OCI-LY7 (cell line): ENCODE data around the gene DCTN3. TPM values are rescaled to one million over a fixed set of nuclear protein-coding genes. Genes with fewer than 3 reads are reported as not detected.

Experiments used
- BruUV-seq: library from RNA; stranded (reverse); fragments of 400-500 nt; replicated peaks from 2 replicates; lab custom pipeline; 2021; lab: Mats Ljungman, UMichigan
- CTCF ChIA-PET: fragments of 300-600 bp; sonication (Branson Sonifier 250); formaldehyde crosslinking; loops from one replicate; lab custom pipeline; 2022; ENCODE audit warnings: antibody characterized with exemption; ENCODE audit not compliant: unreplicated experiment; lab: Charles Lee
- POLR2A ChIA-PET: fragments of 300-600 bp; sonication (Branson Sonifier 250); formaldehyde crosslinking; loops from one replicate; lab custom pipeline; 2022; ENCODE audit warnings: antibody characterized with exemption; lab: Charles Lee
- DNase-seq: peaks from one replicate; pipeline ENCODE4 v3.0.0-alpha.2; 2015; ENCODE audit warnings: low spot score
- H2AFZ ChIP-seq: fragments of 200-600 bp; sonication (generic), shearing (Covaris generic); 2 replicates; pipeline ENCODE4 v1.6.1; 2014; ENCODE audit warnings: mild to moderate bottlenecking, antibody characterized with exemption, low read length, moderate library complexity
- H3K27ac ChIP-seq: fragments of 200-600 bp; sonication (generic); 2 replicates; pipeline ENCODE4 v1.5.1; 2014; ENCODE audit warnings: mixed run types, low read depth, mild to moderate bottlenecking, moderate library complexity, low read length, inconsistent platforms; ENCODE audit not compliant: poor library complexity, severe bottlenecking
- H3K36me3 ChIP-seq: fragments of 200-600 bp; sonication (generic); 2 replicates; pipeline ENCODE4 v1.6.1; 2014; ENCODE audit warnings: mild to moderate bottlenecking, antibody characterized with exemption, low read length, moderate library complexity, mixed read lengths; ENCODE audit not compliant: insufficient read depth
- H3K4me1 ChIP-seq: fragments of 200-600 bp; sonication (generic); 2 replicates; pipeline ENCODE4 v1.5.1; 2014; ENCODE audit warnings: mild to moderate bottlenecking, low read length; ENCODE audit not compliant: insufficient read depth, poor library complexity, severe bottlenecking
- H3K4me2 ChIP-seq: fragments of 200-600 bp; sonication (generic); 2 replicates; pipeline ENCODE4 v1.6.1; 2014; ENCODE audit warnings: mild to moderate bottlenecking, low read length
- H3K4me3 ChIP-seq: fragments of 200-600 bp; sonication (generic); 2 replicates; pipeline ENCODE4 v1.5.1; 2014; ENCODE audit warnings: mild to moderate bottlenecking, low read depth, low read length; ENCODE audit not compliant: poor library complexity, severe bottlenecking
- H3K79me2 ChIP-seq: fragments of 200-600 bp; sonication (generic); 2 replicates; pipeline ENCODE4 v1.6.1; 2016; ENCODE audit warnings: low read depth, mild to moderate bottlenecking, low read length, moderate library complexity, mixed read lengths; ENCODE audit not compliant: insufficient read depth
- H3K9me2 ChIP-seq: fragments of 200-600 bp; sonication (generic); 2 replicates; pipeline ENCODE4 v1.6.1; 2016; ENCODE audit warnings: mild to moderate bottlenecking, low read length, mixed read lengths; ENCODE audit not compliant: insufficient read depth
- H3K9me3 ChIP-seq: fragments of 200-600 bp; sonication (generic); 2 replicates; pipeline ENCODE4 v1.6.1; 2014; ENCODE audit warnings: mild to moderate bottlenecking, mixed run types, low read length, mixed read lengths
- H4K20me1 ChIP-seq: fragments of 200-600 bp; sonication (generic); 2 replicates; pipeline ENCODE4 v1.6.1; 2014; ENCODE audit warnings: mild to moderate bottlenecking, antibody characterized with exemption, low read length, moderate library complexity, mixed read lengths; ENCODE audit not compliant: insufficient read depth
- EZH2phosphoT487 ChIP-seq: fragments of 200-600 bp; sonication (generic); IDR thresholded peaks from 2 replicates; pipeline ENCODE4 v1.6.1; 2018; ENCODE audit warnings: low read depth, borderline replicate concordance, mild to moderate bottlenecking, mixed run types, antibody characterized with exemption, low read length, moderate library complexity, mixed read lengths
- intact Hi-C: fragments of 100-400 bp; cut with micrococcal nuclease; formaldehyde crosslinking; loops from one replicate; pipeline ENCODE4 v1.10.0; 2022; ENCODE audit not compliant: unreplicated experiment
- total RNA-seq, 2 experiments: library from RNA; depleted of rRNA in 1 of 2; stranded (reverse); fragments of >200 nt in 1 of 2; shearing (Covaris generic) in 1 of 2; gene quantifications; 2 replicates each; pipeline ENCODE4 v1.2.3, GENCODE V29; 2014 to 2022
- TF ChIP-seq, protein P1 (sequence below): fragments of 200-600 bp; sonication (generic); conservative IDR thresholded peaks from 2 replicates; pipeline ENCODE4 v1.5.1; 2014; ENCODE audit warnings: mild to moderate bottlenecking, antibody characterized with exemption, low read length, moderate library complexity, mixed read lengths

DCTN3 gene
- total RNA-seq, 2 experiments from 2014 or later, result 79.7 to 84.2 TPM

DNA sequence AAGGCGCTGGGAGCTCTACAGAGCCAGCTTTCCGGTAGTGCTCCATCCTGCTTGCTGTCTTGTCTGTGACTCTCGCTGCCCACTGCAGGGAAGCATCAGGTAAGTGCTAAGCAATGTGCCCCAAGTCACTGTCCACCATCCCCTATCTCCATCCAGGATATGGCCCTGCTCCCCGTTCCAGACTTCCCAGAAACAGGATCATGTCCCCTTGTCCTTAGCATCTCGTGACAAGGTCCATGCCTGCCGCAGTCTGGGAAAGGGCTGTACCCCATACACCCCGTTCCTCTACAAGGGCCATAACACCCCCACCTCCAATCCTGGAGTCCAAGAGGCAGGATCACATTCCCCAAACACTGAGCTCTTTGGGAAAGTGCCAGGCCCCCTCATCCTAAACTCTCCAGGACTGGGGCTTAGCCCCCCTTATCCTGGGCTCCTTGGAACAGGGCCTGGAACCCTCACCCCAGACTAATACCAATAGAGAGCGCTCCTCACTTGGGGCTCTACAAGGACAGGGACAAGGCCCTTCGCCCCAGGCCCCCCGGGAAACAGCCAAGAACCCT, 9.0 kb downstream of the DCTN3 start:
- H3K4me2 ChIP-seq, result peak overlapping the region; percentile 99
- POLR2A ChIA-PET, result interaction anchor here (0.5 to 2.2 kb wide), 8 partner anchors 9 to 1131 kb away, joined by 3 to 13 read pairs (median 5); partner anchors contain the start of genes DCTN3 and SIGMAR1
- no peaks in the 10 kb centered on the region for H4K20me1 ChIP-seq
- peak; percentile 27 for DNase-seq
- intact Hi-C loops, result no loop called here
- TF ChIP-seq, protein P1, sequence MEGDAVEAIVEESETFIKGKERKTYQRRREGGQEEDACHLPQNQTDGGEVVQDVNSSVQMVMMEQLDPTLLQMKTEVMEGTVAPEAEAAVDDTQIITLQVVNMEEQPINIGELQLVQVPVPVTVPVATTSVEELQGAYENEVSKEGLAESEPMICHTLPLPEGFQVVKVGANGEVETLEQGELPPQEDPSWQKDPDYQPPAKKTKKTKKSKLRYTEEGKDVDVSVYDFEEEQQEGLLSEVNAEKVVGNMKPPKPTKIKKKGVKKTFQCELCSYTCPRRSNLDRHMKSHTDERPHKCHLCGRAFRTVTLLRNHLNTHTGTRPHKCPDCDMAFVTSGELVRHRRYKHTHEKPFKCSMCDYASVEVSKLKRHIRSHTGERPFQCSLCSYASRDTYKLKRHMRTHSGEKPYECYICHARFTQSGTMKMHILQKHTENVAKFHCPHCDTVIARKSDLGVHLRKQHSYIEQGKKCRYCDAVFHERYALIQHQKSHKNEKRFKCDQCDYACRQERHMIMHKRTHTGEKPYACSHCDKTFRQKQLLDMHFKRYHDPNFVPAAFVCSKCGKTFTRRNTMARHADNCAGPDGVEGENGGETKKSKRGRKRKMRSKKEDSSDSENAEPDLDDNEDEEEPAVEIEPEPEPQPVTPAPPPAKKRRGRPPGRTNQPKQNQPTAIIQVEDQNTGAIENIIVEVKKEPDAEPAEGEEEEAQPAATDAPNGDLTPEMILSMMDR, result peak; percentile 40
- TF ChIP-seq EZH2phosphoT487, result no peak
- H3K4me3 ChIP-seq, result peak overlapping the region; percentile 91
- peaks cover 21% of the 10 kb centered on the region for H3K4me1 ChIP-seq
- H3K9me2 ChIP-seq, result no peaks in the 10 kb centered on the region
- BruUV-seq, result no TSS peak
- peak overlapping the region; percentile 36 for H3K27ac ChIP-seq
- no peaks in the 10 kb centered on the region for H3K9me3 ChIP-seq
- H3K79me2 ChIP-seq, result peaks cover 11% of the 10 kb centered on the region; the same call in 1 of the 2 replicates
- peak overlapping the region; percentile 65; the same call in 1 of the 2 replicates for H2AFZ ChIP-seq
- H3K36me3 ChIP-seq, result peaks cover 11% of the 10 kb centered on the region; the same call in 1 of the 2 replicates
- CTCF ChIA-PET, result interaction anchor here (0.9 to 1.7 kb wide), 3 partner anchors 8 to 23 kb away, joined by 3 to 6 read pairs (median 3); no protein-coding TSS in a partner anchor

GRCh38 chr9:34610434-34611206, 9.7 kb downstream of the DCTN3 start:
- POLR2A ChIA-PET, result interaction anchor here (0.7 to 2.2 kb wide), 4 partner anchors 24 to 232 kb away, joined by 3 to 12 read pairs (median 7); partner anchors contain the start of gene SIGMAR1
- Histone ChIP-seq H3K4me2 (peak overlapping the region; percentile 99), H4K20me1 (no peaks in the 10 kb centered on the region), H3K36me3 (peaks cover 10% of the 10 kb centered on the region; the same call in 1 of the 2 replicates), H3K79me2 (peaks cover 11% of the 10 kb centered on the region; the same call in 1 of the 2 replicates), H2AFZ (no peak overlapping the region), H3K9me3 (no peaks in the 10 kb centered on the region), H3K9me2 (no peaks in the 10 kb centered on the region), H3K4me3 (peak overlapping the region; percentile 91), H3K4me1 (peaks cover 21% of the 10 kb centered on the region), H3K27ac (no peak overlapping the region)
- TF ChIP-seq, protein P1, result no peak
- TF ChIP-seq EZH2phosphoT487, result no peak
- CTCF ChIA-PET, result interaction anchor here (1.3 to 1.7 kb wide), 2 partner anchors 19 to 23 kb away, joined by 3 to 6 read pairs; no protein-coding TSS in a partner anchor
- no peak for DNase-seq
- intact Hi-C loops, result no loop called here
- TSS peak; percentile 60 for BruUV-seq
